OCI-LY7 (cell line): ENCODE results near the gene ALOXE3.

ENCODE experiments used
- EZH2phosphoT487 ChIP-seq: fragments of 200-600 bp; sonication (generic); IDR thresholded peaks from 2 replicates; pipeline ENCODE4 v1.6.1; 2018; ENCODE audit warnings: low read depth, borderline replicate concordance, mild to moderate bottlenecking, mixed run types, antibody characterized with exemption, low read length, moderate library complexity, mixed read lengths
- TF ChIP-seq, protein P1 (sequence below): fragments of 200-600 bp; sonication (generic); conservative IDR thresholded peaks from 2 replicates; pipeline ENCODE4 v1.5.1; 2014; ENCODE audit warnings: mild to moderate bottlenecking, antibody characterized with exemption, low read length, moderate library complexity, mixed read lengths

- no peak for TF ChIP-seq EZH2phosphoT487
- TF ChIP-seq, protein P1, sequence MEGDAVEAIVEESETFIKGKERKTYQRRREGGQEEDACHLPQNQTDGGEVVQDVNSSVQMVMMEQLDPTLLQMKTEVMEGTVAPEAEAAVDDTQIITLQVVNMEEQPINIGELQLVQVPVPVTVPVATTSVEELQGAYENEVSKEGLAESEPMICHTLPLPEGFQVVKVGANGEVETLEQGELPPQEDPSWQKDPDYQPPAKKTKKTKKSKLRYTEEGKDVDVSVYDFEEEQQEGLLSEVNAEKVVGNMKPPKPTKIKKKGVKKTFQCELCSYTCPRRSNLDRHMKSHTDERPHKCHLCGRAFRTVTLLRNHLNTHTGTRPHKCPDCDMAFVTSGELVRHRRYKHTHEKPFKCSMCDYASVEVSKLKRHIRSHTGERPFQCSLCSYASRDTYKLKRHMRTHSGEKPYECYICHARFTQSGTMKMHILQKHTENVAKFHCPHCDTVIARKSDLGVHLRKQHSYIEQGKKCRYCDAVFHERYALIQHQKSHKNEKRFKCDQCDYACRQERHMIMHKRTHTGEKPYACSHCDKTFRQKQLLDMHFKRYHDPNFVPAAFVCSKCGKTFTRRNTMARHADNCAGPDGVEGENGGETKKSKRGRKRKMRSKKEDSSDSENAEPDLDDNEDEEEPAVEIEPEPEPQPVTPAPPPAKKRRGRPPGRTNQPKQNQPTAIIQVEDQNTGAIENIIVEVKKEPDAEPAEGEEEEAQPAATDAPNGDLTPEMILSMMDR: no peak
Measured at GRCh38 chr17:8121407-8121680, 3.0 kb upstream of the ALOXE3 start.
